Astrocyte (in vitro differentiated cells and primary cell): ENCODE results near the gene CAPN6.

Experiments used
- EZH2 ChIP-seq: IDR thresholded peaks from 2 replicates; pipeline ENCODE4 v1.6.1; 2012; ENCODE audit warnings: mild to moderate bottlenecking, low read length, inconsistent platforms; ENCODE audit not compliant: insufficient read depth
- TF ChIP-seq, protein P1 (sequence below): IDR thresholded peaks from 2 replicates; pipeline ENCODE4 v1.5.1; 2011; ENCODE audit warnings: low read depth, mild to moderate bottlenecking, inconsistent platforms, low read length, moderate library complexity; ENCODE audit not compliant: insufficient read depth

DNA sequence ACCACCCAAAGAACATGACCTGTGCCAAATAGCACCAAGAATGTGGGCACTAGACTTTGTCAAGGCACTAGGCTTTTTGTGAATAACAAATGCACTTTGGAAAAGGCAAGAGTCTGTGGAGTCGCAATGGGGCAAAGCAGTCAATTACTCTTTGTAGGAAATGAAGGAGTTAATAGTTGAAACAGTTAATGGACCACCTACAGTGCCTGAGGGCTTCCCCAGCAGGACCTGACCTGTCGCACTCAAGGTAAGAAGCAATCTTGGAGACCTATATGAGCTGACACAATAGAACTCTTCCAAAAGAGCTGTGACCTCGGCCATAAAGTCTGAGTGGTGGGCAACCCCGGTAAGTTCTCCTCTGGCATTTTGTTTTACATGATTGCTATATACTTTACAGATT is 49.2 kb upstream of the CAPN6 start:
- TF ChIP-seq, protein P1, sequence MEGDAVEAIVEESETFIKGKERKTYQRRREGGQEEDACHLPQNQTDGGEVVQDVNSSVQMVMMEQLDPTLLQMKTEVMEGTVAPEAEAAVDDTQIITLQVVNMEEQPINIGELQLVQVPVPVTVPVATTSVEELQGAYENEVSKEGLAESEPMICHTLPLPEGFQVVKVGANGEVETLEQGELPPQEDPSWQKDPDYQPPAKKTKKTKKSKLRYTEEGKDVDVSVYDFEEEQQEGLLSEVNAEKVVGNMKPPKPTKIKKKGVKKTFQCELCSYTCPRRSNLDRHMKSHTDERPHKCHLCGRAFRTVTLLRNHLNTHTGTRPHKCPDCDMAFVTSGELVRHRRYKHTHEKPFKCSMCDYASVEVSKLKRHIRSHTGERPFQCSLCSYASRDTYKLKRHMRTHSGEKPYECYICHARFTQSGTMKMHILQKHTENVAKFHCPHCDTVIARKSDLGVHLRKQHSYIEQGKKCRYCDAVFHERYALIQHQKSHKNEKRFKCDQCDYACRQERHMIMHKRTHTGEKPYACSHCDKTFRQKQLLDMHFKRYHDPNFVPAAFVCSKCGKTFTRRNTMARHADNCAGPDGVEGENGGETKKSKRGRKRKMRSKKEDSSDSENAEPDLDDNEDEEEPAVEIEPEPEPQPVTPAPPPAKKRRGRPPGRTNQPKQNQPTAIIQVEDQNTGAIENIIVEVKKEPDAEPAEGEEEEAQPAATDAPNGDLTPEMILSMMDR = no peak
- no peak for TF ChIP-seq EZH2
